ENCODE measurements around the gene SNTA1. TPM values are rescaled to one million over a fixed set of nuclear protein-coding genes. Genes with fewer than 3 reads are reported as not detected.

SNTA1 gene
- total RNA-seq, 2 donors from 2014 or later, result 19.8 to 22.6 TPM

DNA sequence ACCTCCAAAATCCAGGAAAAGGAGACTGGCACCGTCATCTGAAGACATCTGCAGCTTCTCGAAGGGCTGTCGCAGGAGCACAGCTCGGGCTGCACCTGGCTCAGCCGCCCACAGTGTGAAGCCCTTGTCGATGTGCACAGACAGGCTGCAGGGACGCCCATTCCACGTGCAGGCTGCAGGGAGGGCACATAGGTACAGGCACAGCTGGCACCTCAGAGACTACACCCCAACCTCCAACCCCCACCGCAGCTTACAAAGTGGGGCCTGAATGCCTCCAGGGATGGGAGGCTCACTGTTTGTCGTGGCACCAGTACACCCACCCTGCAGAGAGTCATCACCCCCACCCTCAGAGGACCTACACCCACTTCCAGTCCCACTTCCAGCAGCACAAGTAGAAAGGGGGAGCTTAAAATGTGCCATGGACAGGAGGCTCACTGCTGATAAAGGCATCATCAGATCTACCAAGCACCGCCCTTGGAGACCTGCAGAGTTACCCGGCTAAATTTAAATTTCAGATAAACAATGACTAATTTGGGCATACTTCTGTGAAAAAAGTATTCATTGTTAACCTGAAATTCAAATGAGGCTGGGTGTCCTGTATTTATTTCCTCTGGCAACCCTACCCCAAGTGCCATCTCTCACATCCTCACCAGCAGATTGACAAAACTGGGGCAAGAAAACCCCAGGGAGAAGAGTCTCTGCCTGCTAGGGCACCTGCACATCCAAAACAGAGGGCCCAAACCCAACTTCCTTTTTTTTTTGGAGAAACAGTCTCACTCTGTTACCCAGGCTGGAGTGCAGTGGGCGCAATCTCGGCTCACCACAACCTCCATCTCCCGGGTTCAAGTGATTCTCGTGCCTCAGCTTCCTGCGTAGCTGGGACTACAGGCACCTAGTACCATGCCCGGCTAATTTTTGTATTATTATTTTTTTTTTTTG, 34.6 kb downstream of the SNTA1 start:
- Histone ChIP-seq H3K9me3 (no peaks in the 10 kb centered on the region), H3K4me1 (no peaks in the 10 kb centered on the region), H3K27ac (no peak overlapping the region), H3K27me3 (no peaks in the 10 kb centered on the region), H3K36me3 (replicated peaks in 1 of 2; ENCODE audit: insufficient read depth in 1 of 2, low read depth in 2 of 2) (no peaks in the 10 kb centered on the region), H3K4me3 (no peak overlapping the region)
- no peak for ATAC-seq
- 63 to 89% methylated on average over 10 to 18 of the region's 18 CpGs for WGBS, 2 donors
- intact Hi-C loops (cut with DNase I), result no loop called here
- TF ChIP-seq CTCF (IDR thresholded peaks at IDR 0.05) (no peak), POLR2A (IDR thresholded peaks at IDR 0.05) (no peak)
- no peak for DNase-seq

- DNase-seq, result no peak
- 85 to 91% methylated on average over 9 to 10 of the region's 12 CpGs for WGBS, 2 donors
- H3K9me3 ChIP-seq, result no peaks in the 10 kb centered on the region
- intact Hi-C loops (cut with DNase I), result no loop called here
- no peaks in the 10 kb centered on the region for H3K4me1 ChIP-seq
- TF ChIP-seq CTCF (IDR thresholded peaks at IDR 0.05), result no peak
- no peak for TF ChIP-seq POLR2A (IDR thresholded peaks at IDR 0.05)
- no peak overlapping the region for H3K27ac ChIP-seq
- no peak for ATAC-seq
- no peaks in the 10 kb centered on the region for H3K36me3 ChIP-seq (replicated peaks in 1 of 2; ENCODE audit: insufficient read depth in 1 of 2, low read depth in 2 of 2)
- no peaks in the 10 kb centered on the region for H3K27me3 ChIP-seq
- no peak overlapping the region for H3K4me3 ChIP-seq
These were observed 35.2 kb downstream of the SNTA1 start for GRCh38 chr20:33408313-33408712.

DNA sequence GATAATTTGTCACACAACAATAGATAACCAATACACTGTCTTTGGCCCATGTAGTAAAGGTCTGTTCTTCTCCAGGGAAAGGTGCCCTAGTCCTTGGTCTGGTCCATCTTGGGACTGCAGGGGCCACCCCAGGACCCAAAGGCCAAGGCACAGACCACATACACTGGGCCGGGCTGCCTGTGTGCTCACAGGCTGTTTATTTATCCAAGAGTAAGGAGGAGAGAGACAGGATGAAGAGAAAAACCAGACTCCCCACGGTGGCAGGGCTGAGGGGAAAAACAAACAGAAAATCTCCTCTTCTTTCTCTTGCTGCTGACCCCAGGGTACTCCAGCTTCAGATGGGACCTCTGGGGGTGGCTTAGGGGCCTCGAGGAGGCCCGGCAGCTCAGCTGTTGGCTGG, 35.8 kb downstream of the SNTA1 start:
- Histone ChIP-seq H3K27me3 (no peaks in the 10 kb centered on the region), H3K9me3 (no peaks in the 10 kb centered on the region), H3K4me3 (no peak overlapping the region), H3K36me3 (replicated peaks in 1 of 2; ENCODE audit: insufficient read depth in 1 of 2, low read depth in 2 of 2) (no peaks in the 10 kb centered on the region), H3K27ac (no peak overlapping the region), H3K4me1 (peaks cover under 1% of the 10 kb centered on the region)
- intact Hi-C loops (cut with DNase I), result no loop called here
- DNase-seq (no peak), ATAC-seq (no peak)
- no peak for TF ChIP-seq POLR2A (IDR thresholded peaks at IDR 0.05)
- TF ChIP-seq CTCF (IDR thresholded peaks at IDR 0.05), result no peak
- WGBS, 2 donors, result 68 to 83% methylated on average over 2 to 4 of the region's 4 CpGs

DNA sequence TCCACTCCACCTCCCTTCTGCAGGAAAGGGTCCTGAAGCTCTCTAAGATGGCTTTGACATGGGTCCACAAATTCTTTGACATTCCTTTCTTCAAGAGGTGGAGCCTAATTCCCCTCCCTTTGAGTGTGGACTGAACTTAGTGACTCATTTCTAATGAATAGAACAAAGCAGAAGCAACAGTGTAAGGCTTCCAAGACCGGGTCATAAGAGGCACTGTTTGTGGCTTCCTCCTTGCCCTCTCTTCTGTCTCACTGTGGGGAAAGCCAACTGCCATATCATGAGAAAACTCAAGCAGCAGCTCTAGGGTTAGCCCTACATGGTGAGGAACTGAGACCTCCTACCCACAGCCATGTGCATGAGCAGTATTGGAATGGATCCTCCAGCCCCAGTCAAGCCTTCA, 36.3 kb downstream of the SNTA1 start:
- Histone ChIP-seq H3K27ac (no peak overlapping the region), H3K9me3 (no peaks in the 10 kb centered on the region), H3K27me3 (no peaks in the 10 kb centered on the region), H3K36me3 (replicated peaks in 1 of 2; ENCODE audit: insufficient read depth in 1 of 2, low read depth in 2 of 2) (no peaks in the 10 kb centered on the region), H3K4me1 (peaks cover 6% of the 10 kb centered on the region), H3K4me3 (no peak overlapping the region)
- no peak for TF ChIP-seq CTCF (IDR thresholded peaks at IDR 0.05)
- no peak for TF ChIP-seq POLR2A (IDR thresholded peaks at IDR 0.05)
- DNase-seq (no peak), ATAC-seq (no peak)
- intact Hi-C loops (cut with DNase I), result no loop called here
- WGBS, 2 donors, result 84 to 86% methylated on average over 1 of the region's 1 CpG

GRCh38 chr20:33404281-33404680, 39.3 kb downstream of the SNTA1 start:
- H3K4me3 ChIP-seq, result no peak overlapping the region
- WGBS, 2 donors, result 88 to 92% methylated on average over 2 of the region's 2 CpGs

More at GRCh38 chr20:33404281-33404680, 39.3 kb downstream of the SNTA1 start:
- Histone ChIP-seq H3K27me3 (no peaks in the 10 kb centered on the region), H3K9me3 (no peaks in the 10 kb centered on the region), H3K27ac (no peak overlapping the region), H3K36me3 (replicated peaks in 1 of 2; ENCODE audit: insufficient read depth in 1 of 2, low read depth in 2 of 2) (no peaks in the 10 kb centered on the region), H3K4me1 (peaks cover 24% of the 10 kb centered on the region)
- TF ChIP-seq POLR2A (IDR thresholded peaks at IDR 0.05) (no peak), CTCF (IDR thresholded peaks at IDR 0.05) (no peak)
- intact Hi-C loops (cut with DNase I), result no loop called here
- no peak for DNase-seq
- no peak for ATAC-seq
